ENCODE measurements around the gene LMTK3.

- TF ChIP-seq, protein P1, sequence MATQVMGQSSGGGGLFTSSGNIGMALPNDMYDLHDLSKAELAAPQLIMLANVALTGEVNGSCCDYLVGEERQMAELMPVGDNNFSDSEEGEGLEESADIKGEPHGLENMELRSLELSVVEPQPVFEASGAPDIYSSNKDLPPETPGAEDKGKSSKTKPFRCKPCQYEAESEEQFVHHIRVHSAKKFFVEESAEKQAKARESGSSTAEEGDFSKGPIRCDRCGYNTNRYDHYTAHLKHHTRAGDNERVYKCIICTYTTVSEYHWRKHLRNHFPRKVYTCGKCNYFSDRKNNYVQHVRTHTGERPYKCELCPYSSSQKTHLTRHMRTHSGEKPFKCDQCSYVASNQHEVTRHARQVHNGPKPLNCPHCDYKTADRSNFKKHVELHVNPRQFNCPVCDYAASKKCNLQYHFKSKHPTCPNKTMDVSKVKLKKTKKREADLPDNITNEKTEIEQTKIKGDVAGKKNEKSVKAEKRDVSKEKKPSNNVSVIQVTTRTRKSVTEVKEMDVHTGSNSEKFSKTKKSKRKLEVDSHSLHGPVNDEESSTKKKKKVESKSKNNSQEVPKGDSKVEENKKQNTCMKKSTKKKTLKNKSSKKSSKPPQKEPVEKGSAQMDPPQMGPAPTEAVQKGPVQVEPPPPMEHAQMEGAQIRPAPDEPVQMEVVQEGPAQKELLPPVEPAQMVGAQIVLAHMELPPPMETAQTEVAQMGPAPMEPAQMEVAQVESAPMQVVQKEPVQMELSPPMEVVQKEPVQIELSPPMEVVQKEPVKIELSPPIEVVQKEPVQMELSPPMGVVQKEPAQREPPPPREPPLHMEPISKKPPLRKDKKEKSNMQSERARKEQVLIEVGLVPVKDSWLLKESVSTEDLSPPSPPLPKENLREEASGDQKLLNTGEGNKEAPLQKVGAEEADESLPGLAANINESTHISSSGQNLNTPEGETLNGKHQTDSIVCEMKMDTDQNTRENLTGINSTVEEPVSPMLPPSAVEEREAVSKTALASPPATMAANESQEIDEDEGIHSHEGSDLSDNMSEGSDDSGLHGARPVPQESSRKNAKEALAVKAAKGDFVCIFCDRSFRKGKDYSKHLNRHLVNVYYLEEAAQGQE (IDR thresholded peaks at IDR 0.05; ENCODE audit: unreplicated experiment), result no peak
- TF ChIP-seq EZH2phosphoT487 (IDR thresholded peaks at IDR 0.05; ENCODE audit: unreplicated experiment), result no peak
- TF ChIP-seq CTCF (conservative IDR thresholded peaks at IDR 0.05; ENCODE audit: low read depth in 2 of 2), result no peak
- no peak for TF ChIP-seq EZH2 (IDR thresholded peaks at IDR 0.05; ENCODE audit: low read depth, unreplicated experiment)
- no peak for TF ChIP-seq ZNF331 (CRISPR knock-in tag; IDR thresholded peaks at IDR 0.05; ENCODE audit: low read depth)
- TF ChIP-seq POLR2AphosphoS5 (IDR thresholded peaks at IDR 0.05; ENCODE audit: low read depth), result no peak
- TF ChIP-seq JUNB (IDR thresholded peaks at IDR 0.05; ENCODE audit: unreplicated experiment), result no peak
- TF ChIP-seq ETS1 (IDR thresholded peaks at IDR 0.05), result no peak
- no peak for TF ChIP-seq STAT1 (IDR thresholded peaks at IDR 0.05; ENCODE audit: unreplicated experiment)
- no peak for TF ChIP-seq CREB1 (CRISPR knock-in tag; IDR thresholded peaks at IDR 0.05; ENCODE audit: low read depth)
- no peak for TF ChIP-seq ZNF114 (CRISPR knock-in tag; IDR thresholded peaks at IDR 0.05)
Measured at GRCh38 chr19:48477067-48477685, 34.5 kb downstream of the LMTK3 start.

Measured in GM23338 (cell line).